GM13976 (cell line): Measurements from ENCODE around the gene LRRK2.
"Not testable (repeated sequence)": the region's sequence is repeated elsewhere in the genome, so short reads cannot be mapped to it uniquely, and the experiment has no call there.

Experiments
- DNase-seq: peaks from one replicate; pipeline ENCODE4 v3.0.0; 2012; ENCODE audit warnings: low spot score
- CTCF ChIP-seq: IDR thresholded peaks from 2 replicates; pipeline ENCODE4 v1.5.1; 2012; ENCODE audit warnings: borderline replicate concordance, mild to moderate bottlenecking; ENCODE audit not compliant: insufficient read depth; ENCODE audit errors: extremely low read depth, missing control alignments, control extremely low read depth
- in situ Hi-C: fragments of 300-500 bp; cut with MboI; formaldehyde crosslinking; loops from one replicate; pipeline ENCODE4 v1.12.0; 2022; ENCODE audit warnings: low sequenced_read_pairs, mixed read lengths, inconsistent platforms; ENCODE audit not compliant: unreplicated experiment

The LRRK2 gene

GRCh38 chr12:40344312-40344711, 119.5 kb downstream of the LRRK2 start:
- no peak for DNase-seq
- no peak for TF ChIP-seq CTCF
- in situ Hi-C loops = loop anchor here (25.0 kb wide), 1 partner anchor 568 kb away; no protein-coding TSS in a partner anchor

DNA sequence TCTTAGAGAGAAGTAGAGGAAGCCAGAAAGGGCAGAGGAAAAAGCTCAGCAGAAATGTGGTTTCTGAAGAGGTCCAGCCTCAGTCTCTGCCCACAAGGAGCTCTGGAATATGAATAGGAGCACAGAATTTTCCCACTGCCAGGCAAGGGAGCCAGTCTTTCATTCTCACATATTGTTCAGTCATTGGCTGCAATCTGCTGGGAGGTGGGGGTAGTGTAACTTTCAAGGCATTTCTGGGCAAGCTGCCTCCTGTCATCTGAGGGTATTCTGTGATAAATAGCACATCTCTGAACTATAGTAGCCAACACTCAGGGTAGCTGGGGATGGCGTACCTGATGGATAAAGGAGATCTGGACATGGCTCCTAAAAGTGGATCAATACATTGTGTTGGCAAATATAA, 127.2 kb downstream of the LRRK2 start:
- no peak for TF ChIP-seq CTCF
- DNase-seq = no peak
- in situ Hi-C loops = no loop called here

- peak; percentile 16 for TF ChIP-seq CTCF
- in situ Hi-C loops = no loop called here
- no peak for DNase-seq
Observed at GRCh38 chr12:40375076-40375475, 150.3 kb downstream of the LRRK2 start.

DNA sequence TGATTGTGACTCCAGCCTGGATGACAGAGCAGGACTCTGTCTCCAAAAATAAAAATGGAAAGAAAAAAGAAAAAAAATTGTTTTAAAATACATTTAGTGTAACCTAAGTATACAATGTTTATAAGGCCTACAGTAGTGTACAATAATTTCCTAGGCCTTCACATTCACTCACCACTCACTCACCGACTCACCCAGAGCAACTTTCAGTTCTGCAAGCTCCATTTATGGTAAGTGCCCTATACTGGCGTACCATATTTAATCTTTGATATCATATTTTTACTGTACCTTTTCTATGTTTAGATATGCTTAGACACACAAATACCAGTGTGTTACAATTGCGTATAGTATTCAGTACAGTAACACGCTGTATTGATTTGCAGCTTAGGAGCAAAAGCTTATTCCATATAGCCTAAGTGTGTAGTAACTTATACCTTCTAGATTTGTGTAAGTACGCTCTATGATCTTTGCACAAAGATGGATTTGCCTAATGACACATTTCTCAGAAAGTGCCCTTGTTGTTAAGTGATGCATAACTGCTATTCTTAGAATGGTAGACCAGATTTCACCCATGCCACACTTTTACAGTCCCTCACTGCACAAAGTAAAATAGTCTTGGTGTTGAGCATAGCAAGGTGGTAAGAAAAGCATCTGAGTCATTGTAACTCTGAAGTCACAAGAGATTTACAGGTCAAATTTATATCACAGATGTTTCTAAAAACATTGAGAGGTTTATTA, 151.9 kb downstream of the LRRK2 start:
- TF ChIP-seq CTCF = no peak
- DNase-seq = no peak
- in situ Hi-C loops = no loop called here

- in situ Hi-C loops = no loop called here
- TF ChIP-seq CTCF = no peak
- no peak for DNase-seq
Observed at GRCh38 chr12:40378691-40379090, 153.9 kb downstream of the LRRK2 start.

- no peak for TF ChIP-seq CTCF
- DNase-seq = no peak
- in situ Hi-C loops = no loop called here
Observed at GRCh38 chr12:40382217-40382616, 157.4 kb downstream of the LRRK2 start.

DNA sequence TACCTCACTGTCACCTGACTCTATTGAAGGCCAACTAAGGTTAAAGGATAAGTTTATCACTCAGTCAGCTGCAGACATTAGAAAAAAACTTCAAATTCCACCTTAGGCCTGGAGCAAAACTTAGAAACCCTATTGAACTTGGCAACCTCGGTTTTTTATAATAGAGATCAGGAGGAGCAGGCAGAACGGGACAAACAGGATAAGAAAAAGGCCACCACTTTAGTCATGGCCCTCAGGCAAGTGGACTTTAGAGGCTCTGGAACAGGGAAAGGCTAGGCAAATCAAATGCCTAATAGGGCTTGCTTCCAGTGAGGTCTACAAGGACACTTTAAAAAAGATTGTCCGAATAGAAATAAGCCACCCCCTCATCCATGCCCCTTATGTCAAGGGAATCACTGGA, 162.5 kb downstream of the LRRK2 start:
- DNase-seq, in situ Hi-C loops: not testable (repeated sequence)
